ENCODE data around the gene COL4A2. TPM values are rescaled to one million over a fixed set of nuclear protein-coding genes. Genes with fewer than 3 reads are reported as not detected.
"Not testable (repeated sequence)": the region's sequence is repeated elsewhere in the genome, so short reads cannot be mapped to it uniquely, and the experiment has no call there.

COL4A2 gene
- polyA plus RNA-seq, 1 experiment = 886 TPM

GRCh38 chr13:110312339-110313031 is 5.4 kb downstream of the COL4A2 start:
- Histone ChIP-seq H3K36me3 (ENCODE audit: control insufficient read depth, insufficient read depth, low read length) (peaks cover 13% of the 10 kb centered on the region), H3K4me3 (ENCODE audit: low read depth, low read length) (no peak overlapping the region), H3K27me3 (ENCODE audit: control insufficient read depth, insufficient read depth, low read length) (no peaks in the 10 kb centered on the region)
- TF ChIP-seq CTCF (IDR thresholded peaks at IDR 0.05; ENCODE audit: insufficient read depth, low read depth, low read length) = peak; percentile 40; the same call in 1 of the 2 replicates
- DNase-seq (ENCODE audit: low read depth) = peak; percentile 67
- ChIA-PET POLR2A (interaction anchor here (1.0 kb wide), 2 partner anchors 104 to 250 kb away, joined by 3 read pairs; no protein-coding TSS in a partner anchor), CTCF (interaction anchor here (0.9 to 1.3 kb wide), 3 partner anchors 14 to 65 kb away, joined by 3 to 4 read pairs (median 3); no protein-coding TSS in a partner anchor)

- POLR2A ChIA-PET; H3K27me3 ChIP-seq (ENCODE audit: control insufficient read depth, insufficient read depth, low read length); H3K4me3 ChIP-seq (ENCODE audit: low read depth, low read length); DNase-seq (ENCODE audit: low read depth); CTCF ChIA-PET: not testable (repeated sequence)
- H3K36me3 ChIP-seq (ENCODE audit: control insufficient read depth, insufficient read depth, low read length) = peaks cover 15% of the 10 kb centered on the region
These were observed 6.2 kb downstream of the COL4A2 start for GRCh38 chr13:110313261-110313660.

GRCh38 chr13:110313733-110314132 is 6.6 kb downstream of the COL4A2 start:
- CTCF ChIA-PET; POLR2A ChIA-PET; H3K27me3 ChIP-seq (ENCODE audit: control insufficient read depth, insufficient read depth, low read length); DNase-seq (ENCODE audit: low read depth); H3K4me3 ChIP-seq (ENCODE audit: low read depth, low read length): not testable (repeated sequence)
- H3K36me3 ChIP-seq (ENCODE audit: control insufficient read depth, insufficient read depth, low read length) = peaks cover 15% of the 10 kb centered on the region

GRCh38 chr13:110314516-110315245 is 7.6 kb downstream of the COL4A2 start:
- Histone ChIP-seq H3K27me3 (ENCODE audit: control insufficient read depth, insufficient read depth, low read length) (no peaks in the 10 kb centered on the region), H3K4me3 (ENCODE audit: low read depth, low read length) (no peak overlapping the region), H3K36me3 (ENCODE audit: control insufficient read depth, insufficient read depth, low read length) (peaks cover 15% of the 10 kb centered on the region)
- POLR2A ChIA-PET = no interaction called here
- no peak for TF ChIP-seq CTCF (IDR thresholded peaks at IDR 0.05; ENCODE audit: insufficient read depth, low read depth, low read length)
- CTCF ChIA-PET = interaction anchor here (1.2 to 1.4 kb wide), 2 partner anchors 47 to 130 kb away, joined by 3 read pairs; no protein-coding TSS in a partner anchor
- DNase-seq (ENCODE audit: low read depth) = no peak

GRCh38 chr13:110316196-110316595 is 9.1 kb downstream of the COL4A2 start:
- Histone ChIP-seq H3K27me3 (ENCODE audit: control insufficient read depth, insufficient read depth, low read length) (no peaks in the 10 kb centered on the region), H3K4me3 (ENCODE audit: low read depth, low read length) (no peak overlapping the region), H3K36me3 (ENCODE audit: control insufficient read depth, insufficient read depth, low read length) (peaks cover 14% of the 10 kb centered on the region)
- TF ChIP-seq CTCF (IDR thresholded peaks at IDR 0.05; ENCODE audit: insufficient read depth, low read depth, low read length) = no peak
- CTCF ChIA-PET = interaction anchor here (0.9 to 1.4 kb wide), 2 partner anchors 10 to 128 kb away, joined by 3 read pairs; no protein-coding TSS in a partner anchor
- POLR2A ChIA-PET = no interaction called here
- no peak for DNase-seq (ENCODE audit: low read depth)

- no peak for TF ChIP-seq CTCF (IDR thresholded peaks at IDR 0.05; ENCODE audit: insufficient read depth, low read depth, low read length)
- POLR2A ChIA-PET = no interaction called here
These were observed 10.0 kb downstream of the COL4A2 start for GRCh38 chr13:110317093-110317492.

More at GRCh38 chr13:110317093-110317492, 10.0 kb downstream of the COL4A2 start:
- DNase-seq (ENCODE audit: low read depth) = no peak
- peaks cover 14% of the 10 kb centered on the region for H3K36me3 ChIP-seq (ENCODE audit: control insufficient read depth, insufficient read depth, low read length)
- CTCF ChIA-PET = no interaction called here
- no peaks in the 10 kb centered on the region for H3K27me3 ChIP-seq (ENCODE audit: control insufficient read depth, insufficient read depth, low read length)
- H3K4me3 ChIP-seq (ENCODE audit: low read depth, low read length) = no peak overlapping the region
